ENCODE measurements around the gene PHF12.

PHF12 gene

GRCh38 chr17:28967221-28968135, 16.2 kb upstream of the PHF12 start:
- Histone ChIP-seq H3K27ac (replicated peaks) (peak overlapping the region; percentile 21), H3K4me3 (replicated peaks; ENCODE audit: insufficient read depth, low read length) (no peak overlapping the region), H3K27me3 (ENCODE audit: insufficient read depth, poor library complexity, severe bottlenecking) (no peaks in the 10 kb centered on the region)
- TF ChIP-seq SPI1 (IDR thresholded peaks at IDR 0.05; ENCODE audit: borderline replicate concordance, low read depth) (0 out of 2 replicates have a peak, but pooled peaks have one; percentile 29), POLR2AphosphoS5 (IDR thresholded peaks at IDR 0.05; ENCODE audit: low read depth) (no peak)
- DNase-seq (ENCODE audit: low read depth in 1 of 2, low spot score in 1 of 2), result peak in 1 of 2 experiments; percentile 74

DNA sequence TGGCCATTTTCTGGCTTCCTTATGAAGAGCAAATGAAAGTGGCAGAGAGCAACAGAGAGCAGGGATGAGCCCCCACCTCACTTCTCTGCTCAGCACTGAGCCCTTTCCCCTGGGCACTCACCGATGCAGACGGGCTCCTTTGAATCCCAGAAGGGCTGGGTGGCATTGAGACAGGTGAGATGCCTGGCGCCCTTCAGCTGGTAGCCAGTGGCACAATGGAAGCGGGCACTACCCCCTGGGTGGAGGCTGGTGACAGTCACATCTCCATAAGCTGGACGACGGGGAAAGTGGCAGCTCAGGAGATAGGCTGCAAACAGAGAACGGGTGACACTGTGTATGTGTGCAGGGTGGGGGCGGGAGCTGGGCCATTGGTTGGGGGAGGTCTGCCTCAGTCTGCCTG, 12.5 kb upstream of the PHF12 start:
- DNase-seq (ENCODE audit: low read depth in 1 of 2, low spot score in 1 of 2), result no peak
- H3K27ac ChIP-seq (replicated peaks), result no peak overlapping the region
- H3K27me3 ChIP-seq (ENCODE audit: insufficient read depth, poor library complexity, severe bottlenecking), result no peaks in the 10 kb centered on the region
- no peak overlapping the region for H3K4me3 ChIP-seq (replicated peaks; ENCODE audit: insufficient read depth, low read length)
- TF ChIP-seq POLR2AphosphoS5 (IDR thresholded peaks at IDR 0.05; ENCODE audit: low read depth) (no peak), GABPA (IDR thresholded peaks at IDR 0.05; ENCODE audit: low read depth) (no peak), REST (IDR thresholded peaks at IDR 0.05; ENCODE audit: insufficient replicate concordance, low read depth) (no peak), SPI1 (IDR thresholded peaks at IDR 0.05; ENCODE audit: borderline replicate concordance, low read depth) (no peak)
- TF ChIP-seq, protein P1, sequence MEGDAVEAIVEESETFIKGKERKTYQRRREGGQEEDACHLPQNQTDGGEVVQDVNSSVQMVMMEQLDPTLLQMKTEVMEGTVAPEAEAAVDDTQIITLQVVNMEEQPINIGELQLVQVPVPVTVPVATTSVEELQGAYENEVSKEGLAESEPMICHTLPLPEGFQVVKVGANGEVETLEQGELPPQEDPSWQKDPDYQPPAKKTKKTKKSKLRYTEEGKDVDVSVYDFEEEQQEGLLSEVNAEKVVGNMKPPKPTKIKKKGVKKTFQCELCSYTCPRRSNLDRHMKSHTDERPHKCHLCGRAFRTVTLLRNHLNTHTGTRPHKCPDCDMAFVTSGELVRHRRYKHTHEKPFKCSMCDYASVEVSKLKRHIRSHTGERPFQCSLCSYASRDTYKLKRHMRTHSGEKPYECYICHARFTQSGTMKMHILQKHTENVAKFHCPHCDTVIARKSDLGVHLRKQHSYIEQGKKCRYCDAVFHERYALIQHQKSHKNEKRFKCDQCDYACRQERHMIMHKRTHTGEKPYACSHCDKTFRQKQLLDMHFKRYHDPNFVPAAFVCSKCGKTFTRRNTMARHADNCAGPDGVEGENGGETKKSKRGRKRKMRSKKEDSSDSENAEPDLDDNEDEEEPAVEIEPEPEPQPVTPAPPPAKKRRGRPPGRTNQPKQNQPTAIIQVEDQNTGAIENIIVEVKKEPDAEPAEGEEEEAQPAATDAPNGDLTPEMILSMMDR (IDR thresholded peaks at IDR 0.05; ENCODE audit: insufficient read depth, low read length), result no peak

DNA sequence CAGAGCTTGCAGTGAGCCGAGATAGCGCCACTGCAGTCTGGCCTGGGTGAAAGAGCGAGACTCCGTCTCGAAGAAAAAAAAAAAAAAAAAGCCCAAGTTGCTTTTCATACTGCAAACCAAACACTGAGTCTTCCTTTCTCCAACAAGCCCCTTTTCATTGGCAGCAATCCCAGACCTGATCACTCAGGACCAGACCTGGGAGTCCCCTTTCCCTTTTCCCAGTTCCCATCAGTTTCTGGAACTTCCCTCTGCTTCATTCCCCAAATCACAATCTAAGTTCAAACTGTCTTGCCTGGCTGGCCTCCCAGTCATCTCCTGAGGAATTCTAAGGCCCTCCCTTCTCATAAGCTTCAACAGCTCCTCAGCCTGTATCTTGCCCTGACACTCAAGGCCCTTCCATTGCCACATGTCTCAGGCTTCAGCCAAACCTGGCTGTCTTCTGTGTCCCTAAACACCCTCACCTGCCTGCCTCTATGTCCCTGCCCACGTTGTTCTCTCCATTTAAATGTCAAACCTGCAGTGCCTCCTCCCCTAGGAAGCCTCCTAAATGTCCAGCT, 11.8 kb upstream of the PHF12 start:
- Histone ChIP-seq H3K4me3 (replicated peaks; ENCODE audit: insufficient read depth, low read length) (no peak overlapping the region), H3K27me3 (ENCODE audit: insufficient read depth, poor library complexity, severe bottlenecking) (no peaks in the 10 kb centered on the region), H3K27ac (replicated peaks) (no peak overlapping the region)
- TF ChIP-seq POLR2AphosphoS5 (IDR thresholded peaks at IDR 0.05; ENCODE audit: low read depth), result no peak
- TF ChIP-seq, protein P1 (IDR thresholded peaks at IDR 0.05; ENCODE audit: insufficient read depth, low read length), result no peak
- no peak for TF ChIP-seq SPI1 (IDR thresholded peaks at IDR 0.05; ENCODE audit: borderline replicate concordance, low read depth)
- TF ChIP-seq REST (IDR thresholded peaks at IDR 0.05; ENCODE audit: insufficient replicate concordance, low read depth), result no peak
- TF ChIP-seq GABPA (IDR thresholded peaks at IDR 0.05; ENCODE audit: low read depth), result no peak
- DNase-seq (ENCODE audit: low read depth in 1 of 2, low spot score in 1 of 2), result no peak

- no peak overlapping the region for H3K27ac ChIP-seq (replicated peaks)
- no peak overlapping the region for H3K4me3 ChIP-seq (replicated peaks; ENCODE audit: insufficient read depth, low read length)
- no peaks in the 10 kb centered on the region for H3K27me3 ChIP-seq (ENCODE audit: insufficient read depth, poor library complexity, severe bottlenecking)
- TF ChIP-seq REST (IDR thresholded peaks at IDR 0.05; ENCODE audit: insufficient replicate concordance, low read depth) (no peak), POLR2AphosphoS5 (IDR thresholded peaks at IDR 0.05; ENCODE audit: low read depth) (no peak), SPI1 (IDR thresholded peaks at IDR 0.05; ENCODE audit: borderline replicate concordance, low read depth) (no peak), GABPA (IDR thresholded peaks at IDR 0.05; ENCODE audit: low read depth) (no peak)
- TF ChIP-seq, protein P1 (IDR thresholded peaks at IDR 0.05; ENCODE audit: insufficient read depth, low read length), result no peak
- no peak for DNase-seq (ENCODE audit: low read depth in 1 of 2, low spot score in 1 of 2)
Measured at GRCh38 chr17:28961391-28961790, 10.1 kb upstream of the PHF12 start.

All from HL-60 (cell line).